DOHH2 (cell line): ENCODE measurements around the gene MCF2L.

Experiments used
- H3F3A ChIP-seq: fragments of 200-600 bp; sonication (generic), shearing (Covaris generic); 2 replicates; pipeline ENCODE4 v1.6.0; 2016; ENCODE audit warnings: antibody characterized with exemption, mild to moderate bottlenecking; ENCODE audit not compliant: control insufficient read depth, insufficient read depth
- H3K27ac ChIP-seq: fragments of 200-600 bp; sonication (generic); 2 replicates; pipeline ENCODE4 v1.5.1; 2014; ENCODE audit warnings: low read depth, mild to moderate bottlenecking, low read length, moderate library complexity
- H3K27me3 ChIP-seq: fragments of 200-600 bp; sonication (generic); 2 replicates; pipeline ENCODE4 v1.6.1; 2014; ENCODE audit warnings: mild to moderate bottlenecking, low read length, mixed read lengths; ENCODE audit not compliant: control insufficient read depth
- H3K36me3 ChIP-seq: fragments of 200-600 bp; sonication (generic); 2 replicates; pipeline ENCODE4 v1.6.1; 2014; ENCODE audit warnings: mild to moderate bottlenecking, low read length, moderate library complexity, mixed read lengths; ENCODE audit not compliant: control insufficient read depth
- H3K4me1 ChIP-seq: fragments of 200-600 bp; sonication (generic); 2 replicates; pipeline ENCODE4 v1.6.1; 2014; ENCODE audit warnings: mild to moderate bottlenecking, low read length, mixed read lengths; ENCODE audit not compliant: control insufficient read depth
- H3K4me2 ChIP-seq: fragments of 200-600 bp; sonication (generic); 2 replicates; pipeline ENCODE4 v1.6.0; 2014; ENCODE audit warnings: mild to moderate bottlenecking, low read length, moderate library complexity
- H3K4me3 ChIP-seq: fragments of 200-600 bp; sonication (generic); 2 replicates; pipeline ENCODE4 v1.5.1; 2014; ENCODE audit warnings: mild to moderate bottlenecking, low read length, mixed read lengths
- H3K79me2 ChIP-seq: fragments of 200-600 bp; sonication (generic); 2 replicates; pipeline ENCODE4 v1.6.1; 2014; ENCODE audit warnings: mild to moderate bottlenecking, low read length, mixed read lengths; ENCODE audit not compliant: control insufficient read depth
- H3K9me2 ChIP-seq: fragments of 200-600 bp; sonication (generic); replicated peaks from 2 replicates; pipeline ENCODE4 v1.6.1; 2014; ENCODE audit warnings: mild to moderate bottlenecking, low read length, mixed read lengths; ENCODE audit not compliant: control insufficient read depth
- H3K9me3 ChIP-seq: fragments of 200-600 bp; sonication (generic); 2 replicates; pipeline ENCODE4 v1.6.1; 2014; ENCODE audit warnings: antibody characterized with exemption, low read length, mixed read lengths; ENCODE audit not compliant: control insufficient read depth, insufficient read depth
- H4K20me1 ChIP-seq: fragments of 200-600 bp; sonication (generic); 2 replicates; pipeline ENCODE4 v1.6.0; 2014; ENCODE audit warnings: low read depth, mild to moderate bottlenecking, antibody characterized with exemption, low read length, moderate library complexity; ENCODE audit not compliant: control insufficient read depth, insufficient read depth
- EZH2phosphoT487 ChIP-seq: fragments of 200-600 bp; sonication (generic); IDR thresholded peaks from 2 replicates; pipeline ENCODE4 v1.6.1; 2017; ENCODE audit warnings: borderline replicate concordance, mild to moderate bottlenecking, antibody characterized with exemption, low read length, moderate library complexity, mixed read lengths
- TF ChIP-seq, protein P1 (sequence below): fragments of 200-600 bp; sonication (generic); IDR thresholded peaks from one replicate; pipeline ENCODE4 v1.5.1; 2014; ENCODE audit warnings: antibody characterized with exemption, mild to moderate bottlenecking, low read depth, low read length; ENCODE audit not compliant: poor library complexity, severe bottlenecking

MCF2L gene

DNA sequence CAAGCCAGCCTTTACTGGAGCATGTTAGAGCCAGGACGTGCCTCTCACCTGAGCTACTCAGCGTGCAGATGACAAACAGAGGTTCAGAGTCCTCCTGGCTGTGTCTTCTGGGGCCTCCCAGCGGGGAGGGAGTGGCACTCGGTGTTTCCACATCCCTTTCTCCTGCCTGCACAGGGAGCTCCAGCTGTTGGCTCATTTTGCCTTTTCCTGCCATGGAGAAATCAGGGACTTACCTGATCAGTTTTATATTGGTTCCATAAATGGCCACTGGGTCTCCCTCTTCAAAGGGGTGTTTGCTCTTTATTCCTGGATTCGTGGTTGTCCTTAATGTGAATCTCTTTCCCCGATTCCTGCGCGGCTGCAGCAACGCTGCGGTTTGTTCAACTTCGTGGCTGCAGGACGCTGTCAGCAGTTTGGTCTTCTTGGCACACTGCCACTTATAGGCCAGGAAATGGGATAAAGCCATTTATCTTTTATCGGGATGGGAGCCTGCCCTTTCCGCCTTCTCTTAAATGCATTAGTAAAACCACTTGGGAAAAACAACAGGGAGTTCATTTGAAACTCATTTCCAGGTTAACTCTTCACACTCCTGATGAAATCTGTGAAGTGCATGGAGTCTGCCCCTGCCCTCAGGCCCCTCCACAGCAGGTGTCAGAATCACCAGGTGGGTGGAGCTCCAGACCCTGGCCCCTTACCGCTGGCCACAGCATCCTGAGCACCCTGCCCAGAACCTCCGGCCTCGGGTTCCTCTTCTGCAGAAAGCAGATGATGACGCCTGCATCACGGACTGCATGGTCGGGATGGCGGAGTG, 39.8 kb upstream of the MCF2L start:
- Histone ChIP-seq H3K4me2 (no peak overlapping the region), H4K20me1 (no peaks in the 10 kb centered on the region), H3K27me3 (peaks cover 14% of the 10 kb centered on the region), H3K79me2 (no peaks in the 10 kb centered on the region), H3K27ac (no peak overlapping the region), H3K9me2 (no peaks in the 10 kb centered on the region), H3K9me3 (no peaks in the 10 kb centered on the region), H3F3A (no peaks in the 10 kb centered on the region), H3K4me3 (no peak overlapping the region), H3K36me3 (no peaks in the 10 kb centered on the region), H3K4me1 (no peaks in the 10 kb centered on the region)
- no peak for TF ChIP-seq EZH2phosphoT487

GRCh38 chr13:112929783-112930055, 39.3 kb upstream of the MCF2L start:
- no peak overlapping the region for H3K4me2 ChIP-seq
- TF ChIP-seq EZH2phosphoT487: no peak
- TF ChIP-seq, protein P1, sequence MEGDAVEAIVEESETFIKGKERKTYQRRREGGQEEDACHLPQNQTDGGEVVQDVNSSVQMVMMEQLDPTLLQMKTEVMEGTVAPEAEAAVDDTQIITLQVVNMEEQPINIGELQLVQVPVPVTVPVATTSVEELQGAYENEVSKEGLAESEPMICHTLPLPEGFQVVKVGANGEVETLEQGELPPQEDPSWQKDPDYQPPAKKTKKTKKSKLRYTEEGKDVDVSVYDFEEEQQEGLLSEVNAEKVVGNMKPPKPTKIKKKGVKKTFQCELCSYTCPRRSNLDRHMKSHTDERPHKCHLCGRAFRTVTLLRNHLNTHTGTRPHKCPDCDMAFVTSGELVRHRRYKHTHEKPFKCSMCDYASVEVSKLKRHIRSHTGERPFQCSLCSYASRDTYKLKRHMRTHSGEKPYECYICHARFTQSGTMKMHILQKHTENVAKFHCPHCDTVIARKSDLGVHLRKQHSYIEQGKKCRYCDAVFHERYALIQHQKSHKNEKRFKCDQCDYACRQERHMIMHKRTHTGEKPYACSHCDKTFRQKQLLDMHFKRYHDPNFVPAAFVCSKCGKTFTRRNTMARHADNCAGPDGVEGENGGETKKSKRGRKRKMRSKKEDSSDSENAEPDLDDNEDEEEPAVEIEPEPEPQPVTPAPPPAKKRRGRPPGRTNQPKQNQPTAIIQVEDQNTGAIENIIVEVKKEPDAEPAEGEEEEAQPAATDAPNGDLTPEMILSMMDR: no peak

DNA sequence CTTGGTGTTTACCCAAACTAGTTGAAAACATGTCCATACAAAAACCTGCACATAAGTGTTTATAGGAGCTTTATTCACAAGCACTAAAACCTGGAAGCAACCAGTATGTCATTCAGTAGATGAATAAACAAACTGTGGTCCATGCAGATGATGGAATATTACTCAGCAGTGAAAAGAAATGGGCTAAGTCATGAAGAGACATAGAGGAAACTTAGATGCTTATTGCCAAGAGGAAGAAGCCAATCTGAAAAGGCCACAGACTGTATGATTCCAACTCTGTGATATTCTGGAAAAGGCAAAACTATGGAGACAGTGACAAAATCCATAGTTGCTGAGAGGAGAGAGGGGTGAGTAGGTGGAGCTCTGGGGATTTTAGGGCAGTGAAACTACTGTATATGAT, 38.8 kb upstream of the MCF2L start:
- no peaks in the 10 kb centered on the region for H3K36me3 ChIP-seq
- no peaks in the 10 kb centered on the region for H3K4me1 ChIP-seq
- no peaks in the 10 kb centered on the region for H3F3A ChIP-seq
- H3K27ac ChIP-seq: no peak overlapping the region
- H3K9me2 ChIP-seq: no peaks in the 10 kb centered on the region
- H4K20me1 ChIP-seq: no peaks in the 10 kb centered on the region
- TF ChIP-seq EZH2phosphoT487: no peak
- TF ChIP-seq, protein P1: no peak
- peaks cover 14% of the 10 kb centered on the region for H3K27me3 ChIP-seq
- no peaks in the 10 kb centered on the region for H3K9me3 ChIP-seq
- H3K4me2 ChIP-seq: no peak overlapping the region
- no peaks in the 10 kb centered on the region for H3K79me2 ChIP-seq
- H3K4me3 ChIP-seq: no peak overlapping the region

More at GRCh38 chr13:112929783-112930055, 39.3 kb upstream of the MCF2L start:
- Histone ChIP-seq H3K9me2 (no peaks in the 10 kb centered on the region), H3K27ac (no peak overlapping the region), H3F3A (no peaks in the 10 kb centered on the region), H3K9me3 (no peaks in the 10 kb centered on the region), H3K79me2 (no peaks in the 10 kb centered on the region), H3K36me3 (no peaks in the 10 kb centered on the region), H4K20me1 (no peaks in the 10 kb centered on the region), H3K4me3 (no peak overlapping the region), H3K4me1 (no peaks in the 10 kb centered on the region), H3K27me3 (peaks cover 14% of the 10 kb centered on the region)
